Putamen (tissue), 1 donor: ENCODE measurements around the gene GALNT17.

Source experiments
- DNase-seq: peaks from one replicate; pipeline ENCODE4 v3.0.0-alpha.2; 2016; ENCODE audit warnings: low spot score

GALNT17 gene

GRCh38 chr7:71750290-71750689 lies 618.3 kb downstream of the GALNT17 start:
- DNase-seq, result no peak

GRCh38 chr7:71752171-71752935 lies 620.4 kb downstream of the GALNT17 start:
- no peak for DNase-seq

GRCh38 chr7:71753236-71753635 lies 621.3 kb downstream of the GALNT17 start:
- no peak for DNase-seq

GRCh38 chr7:71753956-71754664 lies 622.2 kb downstream of the GALNT17 start:
- no peak for DNase-seq

GRCh38 chr7:71754828-71755227 lies 622.9 kb downstream of the GALNT17 start:
- no peak for DNase-seq

GRCh38 chr7:71761336-71761735 lies 629.4 kb downstream of the GALNT17 start:
- DNase-seq, result no peak
